ENCODE measurements around the gene CYP26B1. TPM values are rescaled to one million over a fixed set of nuclear protein-coding genes. Genes with fewer than 3 reads are reported as not detected.
A peak's percentile ranks its signal among the peaks of the same experiment; 100 is the strongest.

Gene CYP26B1
- total and polyA plus RNA-seq, 11 donors, result 0.76 to 5.9 (median 2.1) TPM

- no peak overlapping the region for H3K4me3 ChIP-seq
- intact Hi-C loops (cut with DNase I), result no loop called here
- WGBS, 4 donors, result 54 to 68% (median 67%) methylated on average over 1 of the region's 1 CpG
Measured at GRCh38 chr2:72185206-72185605, 37.5 kb upstream of the CYP26B1 start.

DNA sequence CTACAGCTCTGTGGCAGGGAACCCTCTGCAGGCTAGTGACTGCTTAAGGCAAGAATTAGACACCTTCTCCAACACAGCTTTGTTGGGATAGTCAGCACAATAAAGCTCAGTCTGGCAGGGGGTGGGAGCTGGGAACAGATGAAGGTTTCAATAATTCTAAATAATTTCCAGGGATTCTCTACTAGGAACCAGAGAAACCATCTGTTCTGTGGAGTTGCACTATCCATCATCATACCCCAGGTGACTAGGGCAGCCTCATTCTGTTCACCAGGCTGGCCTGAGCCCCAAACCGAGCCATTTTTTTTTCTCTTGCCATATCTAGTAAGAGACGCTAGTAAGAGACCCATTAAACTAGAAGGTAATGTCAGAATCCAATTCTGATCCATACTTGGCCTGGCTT lies 35.8 kb upstream of the CYP26B1 start:
- DNase-seq (no peak), ATAC-seq (no peak)
- TF ChIP-seq POLR2A (IDR thresholded peaks at IDR 0.05), result no peak
- TF ChIP-seq, protein P1, sequence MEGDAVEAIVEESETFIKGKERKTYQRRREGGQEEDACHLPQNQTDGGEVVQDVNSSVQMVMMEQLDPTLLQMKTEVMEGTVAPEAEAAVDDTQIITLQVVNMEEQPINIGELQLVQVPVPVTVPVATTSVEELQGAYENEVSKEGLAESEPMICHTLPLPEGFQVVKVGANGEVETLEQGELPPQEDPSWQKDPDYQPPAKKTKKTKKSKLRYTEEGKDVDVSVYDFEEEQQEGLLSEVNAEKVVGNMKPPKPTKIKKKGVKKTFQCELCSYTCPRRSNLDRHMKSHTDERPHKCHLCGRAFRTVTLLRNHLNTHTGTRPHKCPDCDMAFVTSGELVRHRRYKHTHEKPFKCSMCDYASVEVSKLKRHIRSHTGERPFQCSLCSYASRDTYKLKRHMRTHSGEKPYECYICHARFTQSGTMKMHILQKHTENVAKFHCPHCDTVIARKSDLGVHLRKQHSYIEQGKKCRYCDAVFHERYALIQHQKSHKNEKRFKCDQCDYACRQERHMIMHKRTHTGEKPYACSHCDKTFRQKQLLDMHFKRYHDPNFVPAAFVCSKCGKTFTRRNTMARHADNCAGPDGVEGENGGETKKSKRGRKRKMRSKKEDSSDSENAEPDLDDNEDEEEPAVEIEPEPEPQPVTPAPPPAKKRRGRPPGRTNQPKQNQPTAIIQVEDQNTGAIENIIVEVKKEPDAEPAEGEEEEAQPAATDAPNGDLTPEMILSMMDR (IDR thresholded peaks at IDR 0.05), result no peak
- 96 to 100% (median 98%) methylated on average over 2 of the region's 2 CpGs for WGBS, 4 donors
- no peak overlapping the region for H3K4me3 ChIP-seq
- no peaks in the 10 kb centered on the region for H3K27me3 ChIP-seq
- no peak overlapping the region for H3K27ac ChIP-seq
- H3K36me3 ChIP-seq, result peaks cover 0 to 16% (median 11%) of the 10 kb centered on the region in 9 donors
- intact Hi-C loops (cut with DNase I), result no loop called here
- H3K4me1 ChIP-seq, result peaks cover 0 to 26% (median 7%) of the 10 kb centered on the region in 12 donors
- H3K9me3 ChIP-seq, result peaks cover 0 to 2% (median 0%) of the 10 kb centered on the region in 12 donors

More at GRCh38 chr2:72185206-72185605, 37.5 kb upstream of the CYP26B1 start:
- Histone ChIP-seq H3K36me3 (peaks cover 0 to under 1% (median 0%) of the 10 kb centered on the region in 9 donors), H3K9me3 (peaks cover 0 to 2% (median 0%) of the 10 kb centered on the region in 12 donors), H3K27ac (no peak overlapping the region), H3K27me3 (no peaks in the 10 kb centered on the region), H3K4me1 (peaks cover 0 to 26% (median 7%) of the 10 kb centered on the region in 12 donors)
- TF ChIP-seq, protein P1 (IDR thresholded peaks at IDR 0.05), result no peak
- no peak for TF ChIP-seq POLR2A (IDR thresholded peaks at IDR 0.05)
- no peak for DNase-seq
- ATAC-seq, result peak in 2 of 4 donors; percentile 21 to 23

DNA sequence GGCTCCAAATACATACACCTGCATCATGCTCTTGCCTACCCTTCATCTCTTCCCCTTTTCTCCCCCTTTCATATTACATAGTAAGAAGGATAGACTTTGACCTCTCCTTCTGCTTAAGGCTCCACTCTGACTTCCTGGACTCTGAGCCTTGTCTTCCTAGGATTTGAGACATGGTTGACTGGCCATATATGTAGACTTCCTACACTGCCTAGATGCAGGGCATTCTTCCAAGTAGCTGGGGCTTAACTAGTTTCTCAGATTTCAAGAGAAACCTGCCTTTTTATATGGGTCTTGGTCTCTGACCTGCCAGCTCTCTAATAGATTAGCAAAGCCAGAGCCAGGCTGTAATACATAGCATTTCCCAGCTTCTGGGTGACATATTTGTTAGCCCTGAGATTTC lies 35.4 kb upstream of the CYP26B1 start:
- intact Hi-C loops (cut with DNase I), result no loop called here
- Histone ChIP-seq H3K4me3 (no peak overlapping the region), H3K36me3 (peaks cover 0 to 20% (median 12%) of the 10 kb centered on the region in 9 donors), H3K4me1 (peaks cover 0 to 26% (median 7%) of the 10 kb centered on the region in 12 donors), H3K27ac (no peak overlapping the region), H3K27me3 (no peaks in the 10 kb centered on the region), H3K9me3 (peaks cover 0 to 2% (median 0%) of the 10 kb centered on the region in 12 donors)
- DNase-seq (no peak), ATAC-seq (no peak)
- TF ChIP-seq POLR2A (IDR thresholded peaks at IDR 0.05), result no peak
- TF ChIP-seq, protein P1 (IDR thresholded peaks at IDR 0.05), result no peak

DNA sequence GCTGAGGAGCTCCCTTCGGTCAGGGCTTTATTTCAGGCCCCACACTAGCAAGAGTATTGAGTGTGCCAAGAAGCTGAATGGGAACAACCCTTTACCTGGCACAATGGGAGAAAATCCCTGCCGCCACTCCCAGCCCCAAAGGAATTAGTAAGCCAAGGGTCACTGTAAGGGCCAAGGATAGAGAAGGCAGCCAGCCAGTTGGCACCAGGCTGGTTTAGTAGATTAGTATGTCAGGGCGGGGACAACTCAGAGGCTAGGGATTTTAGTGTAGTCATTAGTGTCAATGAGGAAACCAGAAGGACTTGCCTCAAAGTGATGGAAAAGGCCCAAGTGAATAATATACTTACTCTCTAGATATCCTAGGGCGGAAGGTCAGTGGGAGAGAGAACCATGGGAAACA lies 34.9 kb upstream of the CYP26B1 start:
- WGBS, 4 donors, result 57 to 72% (median 64%) methylated on average over 4 of the region's 4 CpGs
- DNase-seq (peak in 3 of 5 donors; percentile 30 to 47 (median 43)), ATAC-seq (peak; percentile 38 to 73 (median 68))
- peaks cover 0 to 25% (median 17%) of the 10 kb centered on the region in 9 donors for H3K36me3 ChIP-seq
- no peak overlapping the region for H3K27ac ChIP-seq
- intact Hi-C loops (cut with DNase I), result no loop called here
- TF ChIP-seq, protein P1 (IDR thresholded peaks at IDR 0.05), result no peak
- no peak for TF ChIP-seq POLR2A (IDR thresholded peaks at IDR 0.05)
- H3K4me3 ChIP-seq, result no peak overlapping the region
- peaks cover 0 to 2% (median 0%) of the 10 kb centered on the region in 12 donors for H3K9me3 ChIP-seq
- H3K4me1 ChIP-seq, result peaks cover 0 to 26% (median 7%) of the 10 kb centered on the region in 12 donors
- no peaks in the 10 kb centered on the region for H3K27me3 ChIP-seq

Data from heart left ventricle (tissue), 16 donors.